Gastrocnemius medialis (tissue), 4 donors: ENCODE data around the gene ZNF423. TPM values are rescaled to one million over a fixed set of nuclear protein-coding genes. Genes with fewer than 3 reads are reported as not detected.

ENCODE experiments used
- ATAC-seq, 2 donors: fragments of 150-250 bp; one replicate each; pipeline ENCODE4 v1.9.1; 2016
- DNase-seq, 2 donors: peaks; one replicate each; pipeline ENCODE4 v3.0.0-alpha.2; 2019
- H3K27ac ChIP-seq, 4 donors: fragments of 200-600 bp; sonication (generic); 1 replicate in 1 of 4; 2 replicates in 3 of 4; pipeline ENCODE4 v1.5.1; 2016 to 2018; ENCODE audit warnings: mild to moderate bottlenecking in 2 of 4, moderate library complexity in 1 of 4
- H3K27me3 ChIP-seq, 3 donors: fragments of 200-600 bp; sonication (generic) in 2 of 3; 1 replicate in 1 of 3; 2 replicates in 2 of 3; pipeline versions ENCODE4 v1.5.1 to v1.6.0; 2016 to 2019; ENCODE audit warnings: mild to moderate bottlenecking in 1 of 3, moderate library complexity in 1 of 3
- H3K36me3 ChIP-seq, 2 donors: fragments of 200-600 bp; sonication (generic) in 1 of 2; one replicate each; pipeline ENCODE4 v1.5.1; 2017 to 2018
- H3K4me1 ChIP-seq, 2 donors: fragments of 200-600 bp; sonication (generic) in 1 of 2; one replicate each; pipeline ENCODE4 v1.5.1; 2016 to 2017; ENCODE audit warnings: mild to moderate bottlenecking in 2 of 2
- H3K4me3 ChIP-seq, 4 donors: fragments of 200-600 bp; sonication (generic) in 3 of 4; 1 replicate in 1 of 4; 2 replicates in 3 of 4; pipeline ENCODE4 v1.5.1; 2016 to 2019; ENCODE audit warnings: mild to moderate bottlenecking in 2 of 4
- H3K9me3 ChIP-seq, 3 donors: fragments of 200-600 bp; sonication (generic) in 2 of 3; 1 replicate in 1 of 3; 2 replicates in 2 of 3; pipeline ENCODE4 v1.5.1; 2016 to 2019
- POLR2A ChIP-seq, 2 donors: fragments of 450-650 bp; IDR thresholded peaks; one replicate each; pipeline ENCODE4 v1.6.1; 2017; ENCODE audit warnings: antibody characterized with exemption in 2 of 2, mild to moderate bottlenecking in 2 of 2, moderate library complexity in 2 of 2
- in situ Hi-C, 4 donors: fragments of 200-750 bp; cut with MboI; loops; one replicate each; pipeline versions ENCODE4 v1.15.0 to v1.8.0; 2017; ENCODE audit warnings: low sequenced_read_pairs in 4 of 4
- intact Hi-C: fragments of 100-400 bp; cut with DNase I; formaldehyde crosslinking; loops from one replicate; pipeline ENCODE4 v1.15.1; 2023; ENCODE audit warnings: low total_unique reads
- total RNA-seq, 4 donors: library from RNA; depleted of rRNA; stranded (reverse); fragments of >200 nt; gene quantifications; one replicate each; pipeline versions ENCODE4 v1.1.0 to v1.2.3, GENCODE V29; 2016
- TF ChIP-seq, protein P1 (sequence below), 5 experiments: fragments of 450-650 bp in 3 of 5; fragments of 200-600 bp in 2 of 5; sonication (generic) in 2 of 5; IDR thresholded peaks in 4 of 5; conservative IDR thresholded peaks in 1 of 5; 1 replicate in 4 of 5; 2 replicates in 1 of 5; pipeline ENCODE4 v1.5.1; 2016 to 2019; ENCODE audit warnings: antibody characterized with exemption in 5 of 5, mild to moderate bottlenecking in 3 of 5, moderate library complexity in 3 of 5

The ZNF423 gene
- total RNA-seq, 4 donors from 2014 or later: 8.4 to 15.8 (median 12.5) TPM

DNA sequence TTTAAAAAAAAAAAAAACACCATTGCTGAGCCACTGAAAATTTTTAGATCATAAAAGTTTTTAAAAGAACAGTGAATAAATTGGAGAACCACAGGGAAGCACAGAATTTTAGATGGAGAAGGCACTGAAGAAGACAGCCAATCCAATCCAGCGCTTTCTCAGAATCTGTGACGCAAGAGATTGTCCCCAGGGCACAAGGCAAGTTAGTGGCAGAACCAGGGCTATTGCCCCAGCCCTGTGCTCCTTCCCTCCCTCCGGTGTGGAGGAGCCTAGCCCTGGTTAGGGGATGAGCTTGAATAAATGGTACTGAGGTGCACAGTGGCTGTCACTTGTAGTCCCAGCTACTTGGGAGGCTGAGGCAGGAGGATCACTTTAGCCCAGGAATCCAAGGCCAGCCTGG, 108.3 kb downstream of the ZNF423 start:
- DNase-seq (no peak), ATAC-seq (no peak)
- Histone ChIP-seq H3K9me3 (no peaks in the 10 kb centered on the region), H3K4me3 (no peak overlapping the region), H3K27ac (no peak overlapping the region), H3K4me1 (peaks cover 8 to 17% of the 10 kb centered on the region in 2 donors), H3K27me3 (no peaks in the 10 kb centered on the region), H3K36me3 (no peaks in the 10 kb centered on the region)
- in situ Hi-C loops (no loop called here), intact Hi-C loops (no loop called here)
- TF ChIP-seq, protein P1, sequence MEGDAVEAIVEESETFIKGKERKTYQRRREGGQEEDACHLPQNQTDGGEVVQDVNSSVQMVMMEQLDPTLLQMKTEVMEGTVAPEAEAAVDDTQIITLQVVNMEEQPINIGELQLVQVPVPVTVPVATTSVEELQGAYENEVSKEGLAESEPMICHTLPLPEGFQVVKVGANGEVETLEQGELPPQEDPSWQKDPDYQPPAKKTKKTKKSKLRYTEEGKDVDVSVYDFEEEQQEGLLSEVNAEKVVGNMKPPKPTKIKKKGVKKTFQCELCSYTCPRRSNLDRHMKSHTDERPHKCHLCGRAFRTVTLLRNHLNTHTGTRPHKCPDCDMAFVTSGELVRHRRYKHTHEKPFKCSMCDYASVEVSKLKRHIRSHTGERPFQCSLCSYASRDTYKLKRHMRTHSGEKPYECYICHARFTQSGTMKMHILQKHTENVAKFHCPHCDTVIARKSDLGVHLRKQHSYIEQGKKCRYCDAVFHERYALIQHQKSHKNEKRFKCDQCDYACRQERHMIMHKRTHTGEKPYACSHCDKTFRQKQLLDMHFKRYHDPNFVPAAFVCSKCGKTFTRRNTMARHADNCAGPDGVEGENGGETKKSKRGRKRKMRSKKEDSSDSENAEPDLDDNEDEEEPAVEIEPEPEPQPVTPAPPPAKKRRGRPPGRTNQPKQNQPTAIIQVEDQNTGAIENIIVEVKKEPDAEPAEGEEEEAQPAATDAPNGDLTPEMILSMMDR (IDR thresholded peaks at IDR 0.05 in 4 of 5, conservative IDR thresholded peaks at IDR 0.05 in 1 of 5): no peak
- TF ChIP-seq POLR2A (IDR thresholded peaks at IDR 0.05): no peak

GRCh38 chr16:49746545-49746944, 109.4 kb downstream of the ZNF423 start:
- no peaks in the 10 kb centered on the region for H3K9me3 ChIP-seq
- peaks cover 8 to 17% of the 10 kb centered on the region in 2 donors for H3K4me1 ChIP-seq
- H3K4me3 ChIP-seq: no peak overlapping the region
- no peak for DNase-seq
- H3K27me3 ChIP-seq: no peaks in the 10 kb centered on the region
- no peak for ATAC-seq
- no peak overlapping the region for H3K27ac ChIP-seq
- no peaks in the 10 kb centered on the region for H3K36me3 ChIP-seq
- in situ Hi-C loops (no loop called here), intact Hi-C loops (no loop called here)
- TF ChIP-seq, protein P1 (IDR thresholded peaks at IDR 0.05 in 4 of 5, conservative IDR thresholded peaks at IDR 0.05 in 1 of 5): no peak
- TF ChIP-seq POLR2A (IDR thresholded peaks at IDR 0.05): no peak

- Histone ChIP-seq H3K36me3 (no peaks in the 10 kb centered on the region), H3K27ac (no peak overlapping the region), H3K27me3 (no peaks in the 10 kb centered on the region), H3K9me3 (no peaks in the 10 kb centered on the region), H3K4me3 (no peak overlapping the region), H3K4me1 (peaks cover 4 to 14% of the 10 kb centered on the region in 2 donors)
- ATAC-seq: no peak
- intact Hi-C loops (no loop called here), in situ Hi-C loops (no loop called here)
- TF ChIP-seq, protein P1 (IDR thresholded peaks at IDR 0.05 in 4 of 5, conservative IDR thresholded peaks at IDR 0.05 in 1 of 5): no peak
- TF ChIP-seq POLR2A (IDR thresholded peaks at IDR 0.05): no peak
- no peak for DNase-seq
Observed at GRCh38 chr16:49745311-49745747, 110.6 kb downstream of the ZNF423 start.

DNA sequence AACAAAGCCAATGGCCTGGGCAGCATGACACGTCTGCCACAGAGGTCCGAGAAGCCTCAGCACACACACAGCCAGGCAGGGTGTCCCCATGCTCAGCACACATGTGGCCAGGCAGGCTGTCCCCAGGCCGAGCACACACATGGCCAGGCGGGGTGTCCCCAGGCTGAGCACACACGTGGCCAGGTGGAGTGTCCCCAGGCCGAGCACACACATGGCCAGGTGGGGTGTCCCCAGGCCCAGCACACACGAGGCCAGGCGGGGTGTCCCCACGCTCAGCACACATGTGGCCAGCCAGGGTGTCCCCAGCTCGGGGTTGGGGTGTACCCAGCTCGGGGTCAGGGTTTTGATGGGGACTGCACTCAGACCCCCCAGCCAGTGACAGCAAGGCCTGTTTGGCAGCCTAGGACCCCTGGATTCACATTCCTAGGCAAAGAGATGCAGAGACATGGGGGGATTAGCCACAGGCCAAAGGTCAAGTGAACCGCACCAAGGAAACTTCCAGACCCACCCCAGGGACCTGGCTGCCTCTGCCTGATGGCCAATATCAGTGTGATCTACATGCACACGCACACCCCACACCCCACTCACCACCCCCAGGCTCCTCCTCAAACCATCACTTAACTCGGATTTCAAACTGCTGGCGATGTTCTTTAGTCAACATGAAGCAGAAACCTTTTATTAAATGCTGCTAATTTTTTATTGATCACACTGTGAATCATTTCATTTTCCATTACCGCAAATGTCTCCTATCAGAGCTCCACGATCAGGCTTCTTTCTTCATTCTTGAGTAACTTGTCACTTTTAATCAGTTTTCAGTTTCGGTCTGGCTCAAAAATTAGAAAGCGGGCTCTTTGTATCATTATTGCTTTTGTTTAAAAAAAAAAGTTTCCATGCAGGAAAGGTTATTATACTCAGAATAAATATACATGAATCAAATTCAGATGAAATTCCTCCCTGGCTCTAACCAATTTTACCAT, 111.4 kb downstream of the ZNF423 start:
- Histone ChIP-seq H3K9me3 (no peaks in the 10 kb centered on the region), H3K36me3 (no peaks in the 10 kb centered on the region), H3K4me3 (no peak overlapping the region), H3K27me3 (no peaks in the 10 kb centered on the region), H3K27ac (no peak overlapping the region), H3K4me1 (peaks cover 4 to 8% of the 10 kb centered on the region in 2 donors)
- ATAC-seq (no peak), DNase-seq (no peak)
- intact Hi-C loops (no loop called here), in situ Hi-C loops (no loop called here)
- TF ChIP-seq, protein P1 (IDR thresholded peaks at IDR 0.05 in 4 of 5, conservative IDR thresholded peaks at IDR 0.05 in 1 of 5): no peak
- no peak for TF ChIP-seq POLR2A (IDR thresholded peaks at IDR 0.05)
